ENCODE results near the gene SPTBN1. TPM values are rescaled to one million over a fixed set of nuclear protein-coding genes. Genes with fewer than 3 reads are reported as not detected.

Gene SPTBN1
- total and polyA plus RNA-seq, 2 donors (not counting 3 experiments of a cell fraction or from before 2014, with no cell fraction given) = 63.3 to 320 TPM

- intact Hi-C loops (cut with micrococcal nuclease) (no loop called here), dilution Hi-C loops (cut with MboI; ENCODE audit: extremely low pct_ligation_motif_present, low sequenced_read_pairs) (no loop called here)
- H3K4me2 ChIP-seq (ENCODE audit: insufficient read depth, low read length) = no peak overlapping the region
- H3K9me3 ChIP-seq (replicated peaks; ENCODE audit: control insufficient read depth, insufficient read depth, low read length) = no peaks in the 10 kb centered on the region
- H3K9me1 ChIP-seq (replicated peaks; ENCODE audit: control insufficient read depth, extremely low read depth, insufficient read depth, low read length) = no peaks in the 10 kb centered on the region
- no peak for TF ChIP-seq FOS (IDR thresholded peaks at IDR 0.05; ENCODE audit: borderline replicate concordance, insufficient read depth, low read length)
- no peak for TF ChIP-seq MAX (IDR thresholded peaks at IDR 0.05; ENCODE audit: insufficient read depth, insufficient read length)
- TF ChIP-seq EZH2 (IDR thresholded peaks at IDR 0.05; ENCODE audit: borderline replicate concordance, low read depth, low read length, severe bottlenecking) = no peak
- no peak for TF ChIP-seq POLR2AphosphoS5 (IDR thresholded peaks at IDR 0.05; ENCODE audit: insufficient read depth, low read depth, low read length)
- H4K20me1 ChIP-seq (replicated peaks; ENCODE audit: control insufficient read depth, extremely low read depth, insufficient read depth, low read length) = no peaks in the 10 kb centered on the region
- H3K27ac ChIP-seq (ENCODE audit: insufficient read depth, low read depth, low read length) = no peak overlapping the region
- H3K9ac ChIP-seq (replicated peaks; ENCODE audit: extremely low read depth, insufficient read depth, low read length) = no peak overlapping the region
- no peak overlapping the region for H2AFZ ChIP-seq (ENCODE audit: low read depth, low read length)
- H3K79me2 ChIP-seq (ENCODE audit: control insufficient read depth, insufficient read depth, low read length) = peaks cover 6% of the 10 kb centered on the region
- H3K4me1 ChIP-seq (ENCODE audit: control insufficient read depth, extremely low read depth, insufficient read depth, low read length) = no peaks in the 10 kb centered on the region
- no peaks in the 10 kb centered on the region for H3K27me3 ChIP-seq (ENCODE audit: control insufficient read depth in 2 of 2, insufficient read depth in 2 of 2, low read length in 2 of 2)
- peaks cover 63 to 72% of the 10 kb centered on the region in 2 experiments for H3K36me3 ChIP-seq (ENCODE audit: control insufficient read depth in 2 of 2, extremely low read depth in 1 of 2, insufficient read depth in 2 of 2, low read length in 2 of 2)
- ChIA-PET CTCF (interaction anchor here (0.8 to 4.1 kb wide), 2 partner anchors 11 to 15 kb away, joined by 3 to 20 read pairs; no protein-coding TSS in a partner anchor), POLR2A (no interaction called here)
- no peak for DNase-seq (ENCODE audit: low read depth, low spot score)
- FAIRE-seq = no peak
- H3K4me3 ChIP-seq (replicated peaks in 1 of 3; ENCODE audit: insufficient read depth in 1 of 3, low read depth in 1 of 3, low read length in 3 of 3) = no peak overlapping the region
- BruUV-seq (replicated peaks) = no TSS peak
Observed at GRCh38 chr2:54650612-54651011, 194.5 kb downstream of the SPTBN1 start.

- ChIA-PET POLR2A (no interaction called here), CTCF (interaction anchor here (0.8 to 4.1 kb wide), 2 partner anchors 15 to 53 kb away, joined by 4 to 20 read pairs; no protein-coding TSS in a partner anchor)
- peaks cover 6% of the 10 kb centered on the region for H3K79me2 ChIP-seq (ENCODE audit: control insufficient read depth, insufficient read depth, low read length)
- TF ChIP-seq JUN (IDR thresholded peaks at IDR 0.05; ENCODE audit: borderline replicate concordance, insufficient read depth, insufficient read length, low read depth) = no peak
- TF ChIP-seq MYC (IDR thresholded peaks at IDR 0.05; ENCODE audit: low read depth, low read length) = no peak
- no peak for TF ChIP-seq MAX (IDR thresholded peaks at IDR 0.05; ENCODE audit: insufficient read depth, insufficient read length)
- no peak for TF ChIP-seq CTCF (IDR thresholded peaks at IDR 0.05; ENCODE audit: extremely low read depth in 1 of 2, insufficient read depth in 1 of 2, low read depth in 1 of 2, low read length in 2 of 2)
- no peak for TF ChIP-seq FOS (IDR thresholded peaks at IDR 0.05; ENCODE audit: borderline replicate concordance, insufficient read depth, low read length)
- no peak for TF ChIP-seq POLR2AphosphoS5 (IDR thresholded peaks at IDR 0.05; ENCODE audit: insufficient read depth, low read depth, low read length)
- TF ChIP-seq EZH2 (IDR thresholded peaks at IDR 0.05; ENCODE audit: borderline replicate concordance, low read depth, low read length, severe bottlenecking) = no peak
- TF ChIP-seq GATA2 (IDR thresholded peaks at IDR 0.05; ENCODE audit: insufficient read depth, insufficient read length, low read depth, low read length) = no peak
- TF ChIP-seq POLR2A (IDR thresholded peaks at IDR 0.05; ENCODE audit: low read depth, low read length) = no peak
- no peak for DNase-seq (ENCODE audit: low read depth, low spot score)
- no peaks in the 10 kb centered on the region for H3K9me1 ChIP-seq (replicated peaks; ENCODE audit: control insufficient read depth, extremely low read depth, insufficient read depth, low read length)
- no peak overlapping the region for H3K4me2 ChIP-seq (ENCODE audit: insufficient read depth, low read length)
- intact Hi-C loops (cut with micrococcal nuclease) = no loop called here
- H3K27ac ChIP-seq (ENCODE audit: insufficient read depth, low read depth, low read length) = no peak overlapping the region
- BruUV-seq (replicated peaks) = no TSS peak
- no peaks in the 10 kb centered on the region for H4K20me1 ChIP-seq (replicated peaks; ENCODE audit: control insufficient read depth, extremely low read depth, insufficient read depth, low read length)
- H3K9ac ChIP-seq (replicated peaks; ENCODE audit: extremely low read depth, insufficient read depth, low read length) = no peak overlapping the region
- no peaks in the 10 kb centered on the region for H3K9me3 ChIP-seq (replicated peaks; ENCODE audit: control insufficient read depth, insufficient read depth, low read length)
- no peak overlapping the region for H2AFZ ChIP-seq (ENCODE audit: low read depth, low read length)
- no peaks in the 10 kb centered on the region for H3K27me3 ChIP-seq (ENCODE audit: control insufficient read depth in 2 of 2, insufficient read depth in 2 of 2, low read length in 2 of 2)
- no peak for FAIRE-seq
- peaks cover 61 to 66% of the 10 kb centered on the region in 2 experiments for H3K36me3 ChIP-seq (ENCODE audit: control insufficient read depth in 2 of 2, extremely low read depth in 1 of 2, insufficient read depth in 2 of 2, low read length in 2 of 2)
- dilution Hi-C loops (cut with MboI; ENCODE audit: extremely low pct_ligation_motif_present, low sequenced_read_pairs) = no loop called here
- H3K4me3 ChIP-seq (replicated peaks in 1 of 3; ENCODE audit: insufficient read depth in 1 of 3, low read depth in 1 of 3, low read length in 3 of 3) = no peak overlapping the region
- H3K4me1 ChIP-seq (ENCODE audit: control insufficient read depth, extremely low read depth, insufficient read depth, low read length) = no peaks in the 10 kb centered on the region
Observed at GRCh38 chr2:54651291-54651690, 195.2 kb downstream of the SPTBN1 start.
